GM12801 (cell line): Measurements from ENCODE around the gene ARHGAP23.

Experiments
- TF ChIP-seq, protein P1 (sequence below): IDR thresholded peaks from one replicate; pipeline ENCODE4 v1.5.1; 2011; ENCODE audit warnings: control low read depth; ENCODE audit not compliant: insufficient read length; ENCODE audit errors: extremely low read depth

ARHGAP23 gene

DNA sequence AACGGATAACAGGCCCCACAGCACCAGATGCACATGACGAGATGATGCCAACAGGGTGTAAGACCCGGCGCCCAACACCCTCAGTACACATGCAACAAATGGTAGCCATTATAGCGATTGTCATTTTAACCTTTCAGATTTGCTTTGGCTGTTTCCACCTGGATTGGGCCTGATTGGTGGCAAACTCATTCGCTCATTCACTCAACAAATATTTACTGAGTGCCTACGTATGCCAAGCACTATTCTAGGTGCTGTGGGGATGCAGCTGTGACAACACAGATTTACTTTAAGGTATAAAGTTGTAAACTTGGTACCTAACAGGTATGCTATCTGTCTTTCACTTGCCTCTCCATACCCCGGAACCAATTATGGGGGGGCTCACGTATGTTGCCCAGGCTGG, 110.6 kb downstream of the ARHGAP23 start:
- TF ChIP-seq, protein P1, sequence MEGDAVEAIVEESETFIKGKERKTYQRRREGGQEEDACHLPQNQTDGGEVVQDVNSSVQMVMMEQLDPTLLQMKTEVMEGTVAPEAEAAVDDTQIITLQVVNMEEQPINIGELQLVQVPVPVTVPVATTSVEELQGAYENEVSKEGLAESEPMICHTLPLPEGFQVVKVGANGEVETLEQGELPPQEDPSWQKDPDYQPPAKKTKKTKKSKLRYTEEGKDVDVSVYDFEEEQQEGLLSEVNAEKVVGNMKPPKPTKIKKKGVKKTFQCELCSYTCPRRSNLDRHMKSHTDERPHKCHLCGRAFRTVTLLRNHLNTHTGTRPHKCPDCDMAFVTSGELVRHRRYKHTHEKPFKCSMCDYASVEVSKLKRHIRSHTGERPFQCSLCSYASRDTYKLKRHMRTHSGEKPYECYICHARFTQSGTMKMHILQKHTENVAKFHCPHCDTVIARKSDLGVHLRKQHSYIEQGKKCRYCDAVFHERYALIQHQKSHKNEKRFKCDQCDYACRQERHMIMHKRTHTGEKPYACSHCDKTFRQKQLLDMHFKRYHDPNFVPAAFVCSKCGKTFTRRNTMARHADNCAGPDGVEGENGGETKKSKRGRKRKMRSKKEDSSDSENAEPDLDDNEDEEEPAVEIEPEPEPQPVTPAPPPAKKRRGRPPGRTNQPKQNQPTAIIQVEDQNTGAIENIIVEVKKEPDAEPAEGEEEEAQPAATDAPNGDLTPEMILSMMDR: no peak

DNA sequence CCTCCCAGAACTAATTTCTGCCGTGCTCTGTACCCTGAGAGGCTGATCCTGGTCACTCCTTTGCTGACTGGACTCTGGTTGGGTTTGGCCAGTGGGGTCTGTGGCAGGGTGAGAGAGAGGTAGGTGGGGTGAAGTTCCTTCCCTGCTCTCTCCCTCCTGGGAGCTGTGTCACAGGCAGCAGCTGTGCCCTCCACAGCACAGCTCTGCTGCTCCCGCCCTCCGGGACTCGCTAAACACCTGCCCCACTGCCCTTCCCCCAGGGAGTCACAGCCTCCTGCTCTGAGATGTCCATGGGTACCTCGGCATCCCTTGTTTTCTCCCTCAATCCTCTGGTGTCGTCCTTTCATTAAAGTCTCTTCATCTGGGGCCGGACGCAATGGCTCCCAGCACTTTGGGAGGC, 111.1 kb downstream of the ARHGAP23 start:
- TF ChIP-seq, protein P1: no peak

DNA sequence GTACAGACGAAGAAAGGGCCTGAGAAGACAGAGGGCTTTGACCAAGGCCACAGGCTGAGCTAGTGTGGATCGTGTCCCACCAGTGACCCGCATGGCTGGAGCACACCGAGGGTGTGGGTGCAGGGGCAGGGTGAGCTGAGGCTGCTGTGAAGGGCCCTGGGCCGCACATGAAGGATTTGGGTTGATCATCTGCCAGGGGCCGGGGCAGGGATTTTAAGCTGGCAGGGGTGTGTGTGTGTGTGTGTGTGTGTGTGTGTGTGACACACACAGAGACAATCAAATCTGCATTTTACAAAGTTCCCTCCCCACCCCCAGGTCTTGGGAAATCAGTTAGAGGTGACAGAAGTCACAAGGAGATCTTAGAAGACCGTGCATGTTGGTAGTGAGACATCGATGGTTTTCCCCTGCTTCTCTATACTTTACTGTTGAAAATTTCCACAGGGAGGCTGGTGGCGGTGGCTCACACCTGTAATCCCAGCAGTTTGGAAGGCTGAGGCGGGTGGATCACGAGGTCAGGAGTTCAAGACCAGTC, 112.3 kb downstream of the ARHGAP23 start:
- TF ChIP-seq, protein P1: no peak

DNA sequence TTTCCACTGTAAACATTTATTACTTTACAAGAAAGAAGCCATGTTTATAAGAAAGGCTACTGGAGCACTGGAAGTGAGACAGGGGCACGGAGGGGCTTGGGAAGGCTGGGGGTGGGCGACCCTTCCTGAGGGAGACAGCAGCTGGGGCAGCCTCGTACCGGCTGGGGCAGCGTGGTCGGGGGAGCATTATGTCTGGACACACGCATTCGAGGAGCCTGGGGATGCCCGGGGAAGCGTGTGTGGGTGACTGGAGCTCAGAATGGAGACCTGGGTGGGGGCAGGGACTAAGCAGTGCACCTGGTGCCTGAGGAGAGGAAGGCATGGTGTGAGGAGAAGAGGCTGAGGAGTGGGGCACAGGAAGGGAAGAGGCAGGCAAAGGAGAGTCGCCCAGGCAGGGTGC, 113.0 kb downstream of the ARHGAP23 start:
- TF ChIP-seq, protein P1: no peak

DNA sequence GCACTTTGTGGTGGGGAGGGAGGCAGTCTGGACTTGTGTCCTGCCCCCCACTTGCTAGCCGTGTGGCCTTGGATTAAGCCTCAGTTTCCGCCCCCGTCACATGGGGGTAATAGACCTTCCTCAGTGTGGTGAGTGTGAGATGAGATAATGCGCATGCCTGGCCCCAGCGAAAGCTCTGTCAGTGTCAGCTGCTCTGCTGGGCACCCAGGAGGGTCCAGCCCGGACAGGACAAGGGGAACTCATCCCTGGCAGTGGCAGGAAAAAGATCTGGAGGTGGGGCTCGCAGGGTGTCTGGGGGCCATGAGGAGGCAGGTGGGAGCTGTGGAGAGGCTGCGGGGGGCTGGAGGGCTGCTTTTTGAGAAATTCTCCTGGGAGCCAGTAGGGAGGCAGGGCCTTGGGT, 114.0 kb downstream of the ARHGAP23 start:
- TF ChIP-seq, protein P1: no peak

DNA sequence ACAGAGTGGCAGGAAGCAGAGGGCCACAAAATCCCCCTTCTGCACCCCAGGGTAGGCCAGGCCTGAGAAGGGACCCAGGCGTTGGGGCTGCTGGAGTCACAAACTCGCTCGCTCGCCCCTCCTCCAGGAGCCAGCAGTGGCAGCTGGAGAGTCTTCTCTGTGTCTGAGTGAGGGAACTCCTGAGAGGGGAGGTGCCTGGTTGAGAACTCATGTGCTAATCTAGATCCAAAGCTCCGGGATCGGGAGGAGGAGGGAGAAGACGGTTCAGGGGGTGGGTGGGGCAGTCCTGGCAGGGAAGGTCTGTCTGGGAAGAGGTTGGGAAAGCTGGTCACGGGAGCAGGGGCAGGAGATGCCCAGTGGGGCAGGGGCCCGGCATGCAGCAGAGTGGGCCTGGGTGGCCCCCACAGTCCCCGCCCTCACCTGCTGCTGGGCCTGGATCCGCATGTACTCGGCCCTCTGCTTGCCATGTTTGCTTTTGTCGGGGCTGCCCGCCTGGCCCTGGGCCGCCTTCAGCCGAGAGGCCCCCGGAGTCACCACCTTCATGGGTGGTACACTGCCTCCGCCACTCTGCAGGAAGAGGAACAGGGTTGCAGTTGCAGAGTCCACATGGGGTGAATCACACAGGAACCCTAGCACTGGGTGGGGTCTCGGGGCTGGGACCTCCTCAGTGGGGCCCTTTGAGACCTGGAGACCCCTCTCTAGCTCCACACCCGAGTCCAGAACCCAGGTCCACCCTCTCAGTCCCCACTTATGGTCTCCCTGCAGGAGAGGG, 115.3 kb downstream of the ARHGAP23 start:
- TF ChIP-seq, protein P1: no peak

DNA sequence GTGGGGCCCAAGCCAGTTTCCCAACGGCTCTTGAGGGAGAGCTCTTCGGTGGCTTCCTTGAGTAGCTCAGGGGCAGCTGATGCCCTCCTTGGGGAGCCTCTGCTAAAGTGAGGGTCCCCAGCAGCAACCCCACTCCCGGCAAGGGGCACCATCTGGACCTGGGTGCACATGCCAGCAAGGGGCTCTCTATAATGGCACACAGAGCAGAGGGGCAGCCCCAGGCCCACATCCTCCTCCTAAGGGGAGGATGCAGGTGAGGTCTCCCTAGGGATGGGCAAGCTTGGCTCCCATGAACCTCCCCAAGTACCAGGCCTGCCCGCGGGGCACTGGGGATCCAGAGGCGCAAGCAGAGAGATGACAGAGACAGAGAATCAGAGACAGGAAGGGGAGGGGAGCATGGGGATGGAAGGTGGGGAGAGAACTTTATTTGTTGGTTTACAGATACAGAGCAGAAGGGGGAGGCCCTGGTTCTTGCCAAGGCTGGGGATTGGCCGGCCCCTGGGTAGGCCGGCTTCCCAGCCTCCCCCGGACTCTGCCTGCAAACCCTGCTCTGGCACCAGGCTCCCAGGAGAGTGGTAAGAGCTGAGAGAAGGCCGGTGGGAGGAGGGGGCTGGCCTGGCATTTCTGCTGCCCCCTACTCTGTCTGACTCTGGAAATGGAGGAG, 116.0 kb downstream of the ARHGAP23 start:
- TF ChIP-seq, protein P1: no peak
